ENCODE results near the gene CREB3L2. TPM values are rescaled to one million over a fixed set of nuclear protein-coding genes. Genes with fewer than 3 reads are reported as not detected.
"Not testable (repeated sequence)": the region's sequence is repeated elsewhere in the genome, so short reads cannot be mapped to it uniquely, and the experiment has no call there.

CREB3L2 gene
- 60.3 TPM for polyA plus RNA-seq (2013, experiment 1 of 2; ENCODE audit: insufficient read length)
- polyA plus RNA-seq (2013, experiment 2 of 2; ENCODE audit: insufficient read length) = 57.0 TPM

- peak; percentile 53 for DNase-seq
Measured at GRCh38 chr7:138001529-138002095, at the start of gene CREB3L2. Gene CREB3L2, minus strand, starts transcription at chr7:138002086. Its CDS starts 381 bp downstream, at chr7:138001705.

GRCh38 chr7:138049505-138050116, 47.7 kb upstream of the CREB3L2 start:
- DNase-seq = no peak

GRCh38 chr7:138047907-138048306, 46.0 kb upstream of the CREB3L2 start:
- no peak for DNase-seq

- DNase-seq = no peak
Measured at GRCh38 chr7:138044897-138045296, 43.0 kb upstream of the CREB3L2 start.

GRCh38 chr7:138040063-138040462, 38.2 kb upstream of the CREB3L2 start:
- not testable (repeated sequence) for DNase-seq

- no peak for DNase-seq
Measured at GRCh38 chr7:138036135-138036534, 34.2 kb upstream of the CREB3L2 start.

GRCh38 chr7:138033241-138033640, 31.4 kb upstream of the CREB3L2 start:
- DNase-seq = no peak

GRCh38 chr7:138032770-138033169, 30.9 kb upstream of the CREB3L2 start:
- DNase-seq = no peak

GRCh38 chr7:138032186-138032585, 30.3 kb upstream of the CREB3L2 start:
- no peak for DNase-seq

- DNase-seq = no peak
Measured at GRCh38 chr7:138030679-138031351, 28.9 kb upstream of the CREB3L2 start.

- no peak for DNase-seq
Measured at GRCh38 chr7:138029941-138030340, 28.1 kb upstream of the CREB3L2 start.

GRCh38 chr7:138029126-138029525, 27.2 kb upstream of the CREB3L2 start:
- no peak for DNase-seq

- no peak for DNase-seq
Measured at GRCh38 chr7:138027100-138027499, 25.2 kb upstream of the CREB3L2 start.

GRCh38 chr7:138025215-138026186, 23.6 kb upstream of the CREB3L2 start:
- DNase-seq = no peak

GRCh38 chr7:138024765-138025164, 22.9 kb upstream of the CREB3L2 start:
- DNase-seq = no peak

GRCh38 chr7:138024343-138024691, 22.4 kb upstream of the CREB3L2 start:
- DNase-seq = no peak

- no peak for DNase-seq
Measured at GRCh38 chr7:138023618-138024342, 21.9 kb upstream of the CREB3L2 start.

GRCh38 chr7:138021889-138022288, 20.0 kb upstream of the CREB3L2 start:
- DNase-seq = no peak

GRCh38 chr7:138017992-138018391, 16.1 kb upstream of the CREB3L2 start:
- DNase-seq = no peak

- no peak for DNase-seq
Measured at GRCh38 chr7:138015096-138015495, 13.2 kb upstream of the CREB3L2 start.

GRCh38 chr7:138014686-138015085, 12.8 kb upstream of the CREB3L2 start:
- no peak for DNase-seq

GRCh38 chr7:138014201-138014600, 12.3 kb upstream of the CREB3L2 start:
- not testable (repeated sequence) for DNase-seq

Data from fibroblast of skin of abdomen (primary cell).